ENCODE data around the gene ALDH1A3. TPM values are rescaled to one million over a fixed set of nuclear protein-coding genes. Genes with fewer than 3 reads are reported as not detected.

ALDH1A3 gene
- total RNA-seq, 4 donors from 2014 or later, result 7.1 to 17.9 (median 8.5) TPM

DNA sequence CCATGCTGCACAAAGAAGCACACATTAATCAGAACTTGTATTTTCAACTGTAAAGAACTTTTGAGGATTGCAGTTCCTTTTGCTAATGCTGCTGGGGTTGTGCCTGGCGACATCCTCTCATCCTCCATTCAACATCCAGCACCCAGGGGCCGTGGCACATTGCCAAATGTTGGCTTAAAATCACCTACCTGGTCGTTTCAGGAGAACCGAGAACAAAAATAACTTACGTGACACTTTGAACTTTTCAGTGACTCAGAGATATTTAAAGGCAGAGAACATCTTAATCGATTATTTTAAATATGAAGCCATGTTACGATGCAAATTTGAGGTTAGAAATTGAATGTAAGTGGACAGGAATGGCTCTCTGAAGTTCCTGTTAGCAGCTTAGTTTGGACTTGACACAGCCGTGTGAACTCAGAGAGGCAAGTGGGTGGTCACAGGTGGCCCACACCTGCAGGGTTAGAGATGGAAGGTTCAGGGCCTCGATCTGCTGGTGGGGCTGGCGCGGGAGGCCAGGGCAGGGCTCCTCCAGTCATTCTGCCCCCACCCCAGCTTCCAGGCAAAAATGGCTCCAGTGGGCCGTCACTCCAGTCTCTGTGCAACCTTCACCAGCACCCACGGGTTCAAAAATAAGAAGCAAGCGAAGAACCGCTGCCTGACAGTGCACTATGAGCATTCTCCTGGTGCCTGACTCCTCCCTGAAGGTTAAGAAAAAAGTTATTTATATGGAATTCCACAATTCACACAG is 51.7 kb downstream of the ALDH1A3 start:
- Histone ChIP-seq H3K9me3 (no peaks in the 10 kb centered on the region), H3K27ac (no peak overlapping the region), H3K4me3 (replicated peaks in 1 of 3) (no peak overlapping the region), H3K27me3 (no peaks in the 10 kb centered on the region), H3K36me3 (no peaks in the 10 kb centered on the region), H3K4me1 (peaks cover 12 to 19% of the 10 kb centered on the region in 2 donors)
- peak; percentile 75 for DNase-seq
- no peak for TF ChIP-seq POLR2A (IDR thresholded peaks at IDR 0.05)
- TF ChIP-seq, protein P1, sequence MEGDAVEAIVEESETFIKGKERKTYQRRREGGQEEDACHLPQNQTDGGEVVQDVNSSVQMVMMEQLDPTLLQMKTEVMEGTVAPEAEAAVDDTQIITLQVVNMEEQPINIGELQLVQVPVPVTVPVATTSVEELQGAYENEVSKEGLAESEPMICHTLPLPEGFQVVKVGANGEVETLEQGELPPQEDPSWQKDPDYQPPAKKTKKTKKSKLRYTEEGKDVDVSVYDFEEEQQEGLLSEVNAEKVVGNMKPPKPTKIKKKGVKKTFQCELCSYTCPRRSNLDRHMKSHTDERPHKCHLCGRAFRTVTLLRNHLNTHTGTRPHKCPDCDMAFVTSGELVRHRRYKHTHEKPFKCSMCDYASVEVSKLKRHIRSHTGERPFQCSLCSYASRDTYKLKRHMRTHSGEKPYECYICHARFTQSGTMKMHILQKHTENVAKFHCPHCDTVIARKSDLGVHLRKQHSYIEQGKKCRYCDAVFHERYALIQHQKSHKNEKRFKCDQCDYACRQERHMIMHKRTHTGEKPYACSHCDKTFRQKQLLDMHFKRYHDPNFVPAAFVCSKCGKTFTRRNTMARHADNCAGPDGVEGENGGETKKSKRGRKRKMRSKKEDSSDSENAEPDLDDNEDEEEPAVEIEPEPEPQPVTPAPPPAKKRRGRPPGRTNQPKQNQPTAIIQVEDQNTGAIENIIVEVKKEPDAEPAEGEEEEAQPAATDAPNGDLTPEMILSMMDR (IDR thresholded peaks at IDR 0.05), result no peak
- intact Hi-C loops (cut with DNase I), result no loop called here
- WGBS, 2 donors, result 65 to 72% methylated on average over 15 of the region's 15 CpGs

DNA sequence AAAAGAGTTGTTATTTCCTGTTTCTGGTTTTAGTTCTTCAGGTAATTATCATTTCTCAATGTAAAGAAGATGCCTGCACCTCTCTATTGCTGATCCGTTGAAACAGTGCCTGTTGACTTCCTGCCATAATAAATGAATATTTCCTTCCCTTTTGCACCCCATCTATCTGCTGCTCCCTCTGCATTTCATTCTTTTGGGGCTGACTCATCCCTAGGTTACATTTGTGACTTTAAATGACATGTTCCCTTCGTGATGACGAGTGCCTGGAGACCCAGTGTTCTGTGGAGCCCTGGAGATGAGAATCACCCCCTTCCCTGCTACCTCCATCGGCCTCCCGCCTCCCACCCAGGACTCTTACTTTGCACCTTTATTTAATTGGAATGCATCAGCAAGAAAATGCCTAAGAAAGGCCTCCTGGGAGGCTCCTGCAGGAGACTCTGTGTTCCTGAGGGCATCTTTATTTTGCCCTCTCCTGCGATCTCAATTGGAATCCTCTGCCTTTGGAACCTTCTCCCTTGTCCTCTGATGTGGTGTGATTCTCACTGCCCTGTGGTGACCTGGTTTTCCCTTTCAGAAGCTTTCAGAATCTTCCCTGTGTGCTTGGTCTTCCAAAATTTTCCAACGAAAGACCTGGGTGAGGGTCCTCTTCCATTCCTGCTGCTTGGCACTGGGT is 53.2 kb downstream of the ALDH1A3 start:
- WGBS, 2 donors, result 74 to 85% methylated on average over 7 of the region's 7 CpGs
- no peak for DNase-seq
- peaks cover 12 to 19% of the 10 kb centered on the region in 2 donors for H3K4me1 ChIP-seq
- intact Hi-C loops (cut with DNase I), result no loop called here
- no peak overlapping the region for H3K27ac ChIP-seq
- H3K9me3 ChIP-seq, result no peaks in the 10 kb centered on the region
- no peak overlapping the region for H3K4me3 ChIP-seq (replicated peaks in 1 of 3)
- no peaks in the 10 kb centered on the region for H3K36me3 ChIP-seq
- no peak for TF ChIP-seq POLR2A (IDR thresholded peaks at IDR 0.05)
- TF ChIP-seq, protein P1 (IDR thresholded peaks at IDR 0.05), result no peak
- no peaks in the 10 kb centered on the region for H3K27me3 ChIP-seq

DNA sequence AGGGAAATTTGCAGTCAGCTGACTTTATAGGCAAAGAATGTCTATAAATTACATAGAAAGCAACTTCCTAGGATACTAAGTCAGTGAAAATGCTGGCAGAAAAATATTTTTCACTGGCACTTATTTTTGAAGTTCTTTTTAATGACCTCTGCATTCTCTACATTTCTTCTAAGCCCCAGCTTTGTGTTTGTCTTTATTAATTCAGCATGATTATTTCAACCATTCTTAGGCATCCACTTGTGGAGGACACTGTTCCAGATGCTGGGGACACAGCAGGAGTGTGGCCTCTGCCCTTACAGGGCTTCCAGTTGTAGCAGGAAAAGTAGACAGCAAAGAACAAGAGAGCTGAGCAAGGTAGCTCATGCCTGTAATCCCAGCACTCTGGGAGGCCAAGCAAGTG is 54.5 kb downstream of the ALDH1A3 start:
- no peak overlapping the region for H3K4me3 ChIP-seq (replicated peaks in 1 of 3)
- peaks cover 10 to 13% of the 10 kb centered on the region in 2 donors for H3K4me1 ChIP-seq
- H3K36me3 ChIP-seq, result no peaks in the 10 kb centered on the region
- H3K27ac ChIP-seq, result no peak overlapping the region
- H3K9me3 ChIP-seq, result no peaks in the 10 kb centered on the region
- no peak for DNase-seq
- intact Hi-C loops (cut with DNase I), result no loop called here
- no peak for TF ChIP-seq POLR2A (IDR thresholded peaks at IDR 0.05)
- TF ChIP-seq, protein P1 (IDR thresholded peaks at IDR 0.05), result no peak
- H3K27me3 ChIP-seq, result no peaks in the 10 kb centered on the region

DNA sequence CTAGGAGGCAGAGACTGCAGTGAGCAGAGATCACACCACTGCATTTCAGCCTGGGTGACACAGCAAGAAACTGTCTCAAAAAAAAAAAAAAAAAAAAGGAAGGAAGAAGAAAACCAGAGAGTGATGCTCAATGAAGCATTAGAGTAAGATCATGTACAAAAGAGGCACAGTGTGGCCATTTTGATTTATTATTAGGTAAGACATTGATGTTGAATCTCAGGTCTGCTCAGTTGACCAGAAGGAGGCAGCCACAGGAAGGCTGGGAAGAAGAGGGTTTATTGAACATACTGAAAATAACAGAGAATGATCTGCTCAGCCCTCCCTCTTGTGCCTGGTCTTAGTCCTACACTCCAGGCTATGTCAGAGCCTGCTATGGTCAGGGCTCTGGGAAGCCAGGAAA is 55.1 kb downstream of the ALDH1A3 start:
- Histone ChIP-seq H3K9me3 (no peaks in the 10 kb centered on the region), H3K27ac (no peak overlapping the region)
- TF ChIP-seq, protein P1 (IDR thresholded peaks at IDR 0.05), result no peak
- no peak for TF ChIP-seq POLR2A (IDR thresholded peaks at IDR 0.05)

DNA sequence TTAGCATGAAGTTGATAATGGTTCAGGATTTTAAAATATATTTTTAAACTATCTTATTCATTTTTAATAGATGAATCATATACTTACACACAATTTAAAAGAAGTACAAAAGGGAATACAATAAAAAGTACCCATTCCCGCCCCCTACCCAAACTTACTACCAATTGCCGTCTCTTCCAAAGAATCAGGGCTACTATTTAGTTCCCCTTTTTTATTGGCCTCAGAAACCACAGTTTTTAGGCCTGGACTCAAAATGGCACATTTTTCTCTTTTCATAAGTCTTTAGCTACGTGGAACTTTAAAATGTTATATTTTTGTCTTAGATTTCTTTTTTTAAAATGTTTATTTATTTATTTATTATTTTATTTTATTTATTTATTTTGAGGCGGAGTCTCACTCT is 57.5 kb downstream of the ALDH1A3 start:
- intact Hi-C loops (cut with DNase I), result no loop called here
- TF ChIP-seq, protein P1 (IDR thresholded peaks at IDR 0.05), result no peak
- TF ChIP-seq POLR2A (IDR thresholded peaks at IDR 0.05), result no peak
- H3K27ac ChIP-seq, result no peak overlapping the region
- no peaks in the 10 kb centered on the region for H3K9me3 ChIP-seq
- H3K4me1 ChIP-seq, result no peaks in the 10 kb centered on the region
- H3K27me3 ChIP-seq, result no peaks in the 10 kb centered on the region
- WGBS, 2 donors, result 92 to 95% methylated on average over 4 of the region's 4 CpGs
- no peak overlapping the region for H3K4me3 ChIP-seq (replicated peaks in 1 of 3)
- no peak for DNase-seq
- no peaks in the 10 kb centered on the region for H3K36me3 ChIP-seq

More for the DNA sequence above, 55.1 kb downstream of the ALDH1A3 start:
- H3K4me3 ChIP-seq (replicated peaks in 1 of 3), result no peak overlapping the region
- intact Hi-C loops (cut with DNase I), result no loop called here
- H3K4me1 ChIP-seq, result peaks cover 5 to 8% of the 10 kb centered on the region in 2 donors
- H3K27me3 ChIP-seq, result no peaks in the 10 kb centered on the region
- H3K36me3 ChIP-seq, result no peaks in the 10 kb centered on the region
- DNase-seq, result no peak

Data from thyroid gland (tissue), 4 donors.